Right lobe of liver (tissue), 4 donors: ENCODE data around the gene NPNT.

ENCODE experiments used
- POLR2A ChIP-seq: fragments of 450-650 bp; IDR thresholded peaks from one replicate; pipeline ENCODE4 v1.6.1; 2017; ENCODE audit warnings: antibody characterized with exemption, mild to moderate bottlenecking
- TF ChIP-seq, protein P1 (sequence below), 4 donors: fragments of 200-600 bp in 3 of 4; fragments of 450-650 bp in 1 of 4; IDR thresholded peaks; one replicate each; pipeline versions ENCODE4 v1.5.1 to v1.8.0; 2016 to 2022; ENCODE audit warnings: antibody characterized with exemption in 4 of 4, mild to moderate bottlenecking in 2 of 4
- donor health status: DM: no; HTN: no; CAD: no.
- donor health status: DM: no; HTN: no; CAD: no.
- donor health status: DM: no; HTN: yes; CAD: no.

DNA sequence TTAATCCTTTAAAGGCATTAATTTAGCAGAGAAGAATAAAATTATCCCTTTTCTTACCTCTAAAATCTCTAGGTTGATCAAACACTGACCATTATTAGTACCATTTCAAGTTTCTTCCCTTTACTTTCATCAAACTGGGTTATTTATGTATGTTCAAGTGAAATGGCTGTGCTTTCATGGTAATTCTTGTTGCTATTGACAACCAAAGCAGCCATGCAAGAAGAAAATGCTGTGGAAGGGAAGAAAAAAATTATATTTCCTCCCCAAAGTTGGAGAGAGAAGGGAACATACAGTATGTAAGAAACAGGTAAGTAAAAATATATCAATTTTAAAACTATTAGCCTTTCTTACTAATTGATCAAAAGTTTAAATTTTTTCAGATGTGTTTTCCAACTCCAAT lies 16.2 kb downstream of the NPNT start:
- TF ChIP-seq, protein P1, sequence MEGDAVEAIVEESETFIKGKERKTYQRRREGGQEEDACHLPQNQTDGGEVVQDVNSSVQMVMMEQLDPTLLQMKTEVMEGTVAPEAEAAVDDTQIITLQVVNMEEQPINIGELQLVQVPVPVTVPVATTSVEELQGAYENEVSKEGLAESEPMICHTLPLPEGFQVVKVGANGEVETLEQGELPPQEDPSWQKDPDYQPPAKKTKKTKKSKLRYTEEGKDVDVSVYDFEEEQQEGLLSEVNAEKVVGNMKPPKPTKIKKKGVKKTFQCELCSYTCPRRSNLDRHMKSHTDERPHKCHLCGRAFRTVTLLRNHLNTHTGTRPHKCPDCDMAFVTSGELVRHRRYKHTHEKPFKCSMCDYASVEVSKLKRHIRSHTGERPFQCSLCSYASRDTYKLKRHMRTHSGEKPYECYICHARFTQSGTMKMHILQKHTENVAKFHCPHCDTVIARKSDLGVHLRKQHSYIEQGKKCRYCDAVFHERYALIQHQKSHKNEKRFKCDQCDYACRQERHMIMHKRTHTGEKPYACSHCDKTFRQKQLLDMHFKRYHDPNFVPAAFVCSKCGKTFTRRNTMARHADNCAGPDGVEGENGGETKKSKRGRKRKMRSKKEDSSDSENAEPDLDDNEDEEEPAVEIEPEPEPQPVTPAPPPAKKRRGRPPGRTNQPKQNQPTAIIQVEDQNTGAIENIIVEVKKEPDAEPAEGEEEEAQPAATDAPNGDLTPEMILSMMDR (IDR thresholded peaks at IDR 0.05): no peak
- TF ChIP-seq POLR2A: no peak
